Measurements from ENCODE around the gene FYB1.

The FYB1 gene

GRCh38 chr5:39161578-39161977 is 57.8 kb downstream of the FYB1 start:
- no peak for TF ChIP-seq CTCF (IDR thresholded peaks at IDR 0.05; ENCODE audit: low read depth, low read length, missing control alignments)
- DNase-seq (ENCODE audit: low read depth), result no peak
- H3K4me3 ChIP-seq (ENCODE audit: low read depth, low read length), result no peak overlapping the region

- DNase-seq (ENCODE audit: low read depth), result no peak
- TF ChIP-seq CTCF (IDR thresholded peaks at IDR 0.05; ENCODE audit: low read depth, low read length, missing control alignments), result no peak
- H3K4me3 ChIP-seq (ENCODE audit: low read depth, low read length), result no peak overlapping the region
These were observed 58.7 kb downstream of the FYB1 start for GRCh38 chr5:39160576-39161213.

GRCh38 chr5:39159811-39160490 is 59.4 kb downstream of the FYB1 start:
- H3K4me3 ChIP-seq (ENCODE audit: low read depth, low read length), result no peak overlapping the region
- no peak for TF ChIP-seq CTCF (IDR thresholded peaks at IDR 0.05; ENCODE audit: low read depth, low read length, missing control alignments)
- no peak for DNase-seq (ENCODE audit: low read depth)

GRCh38 chr5:39158786-39159185 is 60.6 kb downstream of the FYB1 start:
- no peak for DNase-seq (ENCODE audit: low read depth)
- H3K4me3 ChIP-seq (ENCODE audit: low read depth, low read length), result no peak overlapping the region
- TF ChIP-seq CTCF (IDR thresholded peaks at IDR 0.05; ENCODE audit: low read depth, low read length, missing control alignments), result no peak

GRCh38 chr5:39158127-39158593 is 61.2 kb downstream of the FYB1 start:
- no peak for DNase-seq (ENCODE audit: low read depth)
- H3K4me3 ChIP-seq (ENCODE audit: low read depth, low read length), result no peak overlapping the region
- TF ChIP-seq CTCF (IDR thresholded peaks at IDR 0.05; ENCODE audit: low read depth, low read length, missing control alignments), result no peak

GRCh38 chr5:39157701-39158100 is 61.7 kb downstream of the FYB1 start:
- DNase-seq (ENCODE audit: low read depth), result no peak
- TF ChIP-seq CTCF (IDR thresholded peaks at IDR 0.05; ENCODE audit: low read depth, low read length, missing control alignments), result no peak

GRCh38 chr5:39156082-39156481 is 63.3 kb downstream of the FYB1 start:
- DNase-seq (ENCODE audit: low read depth), result no peak
- H3K4me3 ChIP-seq (ENCODE audit: low read depth, low read length), result no peak overlapping the region
- TF ChIP-seq CTCF (IDR thresholded peaks at IDR 0.05; ENCODE audit: low read depth, low read length, missing control alignments), result no peak

More at GRCh38 chr5:39157701-39158100, 61.7 kb downstream of the FYB1 start:
- H3K4me3 ChIP-seq (ENCODE audit: low read depth, low read length), result no peak overlapping the region

Measured in GM12864 (cell line).